Muscle layer of colon (tissue), 2 donors: Measurements from ENCODE around the gene TUFM.
"Not testable (repeated sequence)": the region's sequence is repeated elsewhere in the genome, so short reads cannot be mapped to it uniquely, and the experiment has no call there.

Experiments used
- H3K27ac ChIP-seq: one replicate; pipeline ENCODE4 v1.7.0; 2013; ENCODE audit warnings: low read depth, mild to moderate bottlenecking, low read length, moderate library complexity
- H3K27me3 ChIP-seq, 2 donors: one replicate each; pipeline ENCODE4 v1.7.0; 2013; ENCODE audit warnings: low read length in 2 of 2, mild to moderate bottlenecking in 2 of 2; ENCODE audit not compliant: insufficient read depth in 2 of 2, control insufficient read depth in 1 of 2
- H3K36me3 ChIP-seq: one replicate; pipeline ENCODE4 v1.7.0; 2013; ENCODE audit warnings: mild to moderate bottlenecking, low read length; ENCODE audit not compliant: insufficient read depth
- H3K4me1 ChIP-seq: one replicate; pipeline ENCODE4 v1.7.0; 2013; ENCODE audit warnings: mild to moderate bottlenecking, low read length; ENCODE audit not compliant: insufficient read depth
- H3K4me3 ChIP-seq, 2 donors: one replicate each; pipeline ENCODE4 v1.7.0; 2013; ENCODE audit warnings: low read length in 2 of 2, low read depth in 1 of 2, mild to moderate bottlenecking in 1 of 2, moderate library complexity in 1 of 2
- H3K9ac ChIP-seq: one replicate; pipeline ENCODE4 v1.7.0; 2013; ENCODE audit warnings: low read length
- H3K9me3 ChIP-seq: one replicate; pipeline ENCODE4 v1.7.0; 2013; ENCODE audit warnings: mild to moderate bottlenecking, low read length
- donor health status: abdominal sarcoma.
- donor health status: Adenocarcinoma of cecum.

Gene TUFM

DNA sequence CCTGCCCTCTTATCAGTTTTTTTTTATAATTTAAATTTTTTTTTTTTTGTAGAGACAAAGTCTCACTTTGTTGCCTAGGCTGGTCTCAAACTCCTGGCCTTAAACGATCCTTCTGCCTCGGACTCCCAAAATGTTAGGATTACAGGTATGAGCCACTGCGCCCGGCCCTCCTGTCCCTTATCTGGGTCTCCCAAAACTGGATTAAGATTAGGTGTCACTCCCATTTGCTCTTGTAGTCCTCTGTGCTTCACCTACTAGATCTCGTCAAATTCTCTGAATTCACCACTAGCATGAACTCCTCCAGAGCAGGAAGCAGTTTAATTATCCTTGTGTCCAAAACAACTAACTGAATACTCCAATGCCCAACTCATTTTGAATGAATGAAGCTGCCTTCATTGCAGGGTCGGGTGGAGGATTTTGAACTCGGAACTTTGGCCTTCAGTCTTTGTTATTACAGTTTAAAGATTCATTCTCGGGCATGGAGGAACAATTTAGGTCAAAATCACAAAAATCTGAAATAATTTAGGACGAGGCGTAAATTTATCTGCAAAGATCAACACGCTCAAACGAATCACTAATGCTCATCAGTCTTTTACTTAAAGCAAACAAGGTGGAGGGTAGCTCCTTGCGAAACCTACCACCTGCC is 24.2 kb downstream of the TUFM start:
- Histone ChIP-seq H3K27me3 (no peaks in the 10 kb centered on the region), H3K4me3 (peak overlapping the region; percentile 77 to 92), H3K36me3 (peaks cover 19% of the 10 kb centered on the region), H3K27ac (peak overlapping the region; percentile 84), H3K4me1 (peaks cover 23% of the 10 kb centered on the region), H3K9ac (peak overlapping the region; percentile 66), H3K9me3 (no peaks in the 10 kb centered on the region)

DNA sequence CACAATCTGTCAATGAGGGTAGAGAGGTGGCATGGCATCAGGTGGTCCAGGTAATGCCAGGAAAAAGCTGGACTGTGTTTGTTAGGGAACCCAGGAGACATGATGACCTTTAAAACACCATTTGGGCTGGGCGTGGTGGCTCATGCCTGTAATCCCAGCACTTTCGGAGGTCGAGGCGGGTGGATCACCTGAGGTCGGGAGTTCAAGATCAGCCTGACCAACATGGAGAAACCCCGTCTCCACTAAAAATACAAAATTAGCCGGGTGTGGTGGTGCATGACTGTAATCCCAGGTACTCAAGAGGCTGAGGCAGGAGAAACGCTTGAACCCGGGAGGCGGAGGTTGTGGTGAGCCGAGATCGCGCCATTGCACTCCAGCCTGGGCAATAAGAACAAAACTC is 25.6 kb downstream of the TUFM start:
- not testable (repeated sequence) for H3K27ac ChIP-seq, H3K9me3 ChIP-seq, H3K36me3 ChIP-seq, H3K9ac ChIP-seq, H3K27me3 ChIP-seq, H3K4me3 ChIP-seq
- peaks cover 16% of the 10 kb centered on the region for H3K4me1 ChIP-seq

DNA sequence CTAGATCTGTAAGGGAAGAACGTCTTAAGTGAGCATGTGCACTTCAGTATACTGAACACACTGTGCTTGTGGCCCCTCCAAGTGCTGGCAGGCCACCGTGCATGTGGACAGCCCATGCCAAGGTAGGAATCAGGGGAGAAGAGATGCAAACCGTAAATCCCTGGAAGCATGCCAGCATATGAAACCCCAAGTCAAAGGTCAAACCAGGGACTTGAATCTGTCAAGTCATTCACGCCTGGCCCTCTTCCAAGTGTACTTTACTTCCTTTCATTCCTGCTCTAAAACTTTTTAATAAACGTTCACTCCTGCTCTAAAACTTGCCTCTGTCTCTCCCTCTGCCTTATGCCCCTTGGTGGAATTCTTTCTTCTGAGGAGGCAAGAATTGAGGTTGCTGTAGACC is 26.1 kb downstream of the TUFM start:
- Histone ChIP-seq H3K27me3 (no peaks in the 10 kb centered on the region), H3K27ac (no peak overlapping the region), H3K4me3 (no peak overlapping the region), H3K9ac (no peak overlapping the region), H3K36me3 (no peaks in the 10 kb centered on the region), H3K4me1 (peaks cover 11% of the 10 kb centered on the region), H3K9me3 (no peaks in the 10 kb centered on the region)

DNA sequence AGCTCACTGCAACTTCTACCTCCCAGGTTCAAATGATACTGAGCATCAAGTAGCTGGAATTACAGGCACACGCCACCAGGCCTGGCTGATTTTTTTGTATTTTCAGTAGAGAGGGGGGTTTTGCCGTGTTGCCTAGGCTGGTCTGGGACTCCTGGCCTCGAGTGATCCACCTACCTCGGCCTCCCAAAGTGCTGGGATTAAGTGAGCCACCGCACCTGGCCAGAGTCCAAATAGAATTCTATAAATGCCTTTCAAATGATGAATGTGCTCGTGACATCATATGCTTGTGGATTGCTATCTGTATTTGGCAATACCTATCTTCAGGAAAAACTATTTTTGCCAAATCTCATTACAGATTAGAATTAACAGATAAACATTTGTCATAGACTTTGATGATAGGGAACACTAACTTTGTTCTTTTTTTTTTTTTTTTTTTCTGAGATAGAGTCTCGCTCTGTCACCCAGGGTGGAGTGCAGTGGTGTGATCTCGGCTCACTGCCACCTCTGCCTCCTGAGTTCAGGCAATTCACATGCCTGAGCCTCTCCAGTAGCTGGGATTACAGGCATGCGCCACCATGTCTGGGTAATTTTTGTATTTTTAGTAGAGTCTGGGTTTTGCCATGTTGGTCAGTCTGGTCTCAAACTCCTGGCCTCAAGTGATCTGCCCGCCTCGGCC is 38.6 kb downstream of the TUFM start:
- not testable (repeated sequence) for H3K4me3 ChIP-seq, H3K27ac ChIP-seq, H3K9ac ChIP-seq, H3K9me3 ChIP-seq, H3K36me3 ChIP-seq, H3K27me3 ChIP-seq, H3K4me1 ChIP-seq

DNA sequence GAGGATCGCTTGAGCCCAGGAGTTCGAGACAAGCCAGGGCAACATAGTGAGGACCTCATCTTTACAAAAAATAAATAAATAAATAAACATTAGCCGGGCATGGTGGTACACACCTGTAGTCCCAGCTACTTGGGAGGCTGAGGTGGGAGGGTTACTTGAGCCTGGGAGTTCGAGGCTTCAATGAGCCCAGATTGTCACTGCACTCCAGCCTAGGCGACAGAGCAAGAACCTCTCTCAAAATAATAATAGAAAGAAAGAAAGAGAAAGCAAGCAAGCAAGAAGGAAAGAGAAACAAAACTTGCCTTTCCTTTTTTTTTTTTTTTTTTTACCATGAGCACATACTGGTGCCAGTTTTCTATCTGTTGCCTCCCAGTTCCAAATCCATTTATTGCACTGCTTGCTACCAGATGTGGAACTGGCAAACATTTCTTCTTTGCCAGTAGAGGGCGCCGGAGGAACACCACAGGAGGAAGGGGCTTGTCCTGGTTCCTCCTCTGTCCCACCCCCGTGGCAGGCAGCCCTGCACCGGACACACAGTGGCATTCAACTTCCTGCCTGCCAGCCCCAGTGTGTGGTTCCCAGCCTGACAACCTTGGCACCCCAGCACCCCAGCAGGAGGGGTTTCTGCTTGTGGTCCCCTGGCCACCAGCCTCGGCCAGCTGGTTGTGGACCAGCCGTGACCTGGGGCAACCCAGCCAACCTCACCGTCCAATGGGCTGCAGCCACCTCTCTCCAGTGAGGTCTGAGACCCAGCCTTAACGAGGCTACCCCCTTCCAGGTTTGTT is 43.7 kb downstream of the TUFM start:
- H3K4me1 ChIP-seq, H3K9me3 ChIP-seq, H3K36me3 ChIP-seq, H3K4me3 ChIP-seq, H3K27ac ChIP-seq, H3K27me3 ChIP-seq, H3K9ac ChIP-seq: not testable (repeated sequence)
